H1 (cell line): Measurements from ENCODE around the gene JADE1. TPM values are rescaled to one million over a fixed set of nuclear protein-coding genes. Genes with fewer than 3 reads are reported as not detected.

ENCODE experiments used
- CTCF ChIA-PET: fragments of 300-600 bp; sonication (Branson Sonifier 250); formaldehyde crosslinking; loops from one replicate; lab custom pipeline; 2021; ENCODE audit not compliant: partially characterized antibody; lab: Charles Lee
- POLR2A ChIA-PET: fragments of 300-600 bp; sonication (Branson Sonifier 250); formaldehyde crosslinking; loops from one replicate; lab custom pipeline; 2021; ENCODE audit warnings: inconsistent platforms; ENCODE audit not compliant: partially characterized antibody; lab: Charles Lee
- DNase-seq, 2 experiments: peaks; one replicate each; pipeline versions ENCODE4 v3.0.0 to v3.0.0-alpha.2; 2010 to 2022; ENCODE audit warnings: low spot score in 2 of 2, low read depth in 1 of 2, mixed read lengths in 1 of 2
- FAIRE-seq: peaks from 2 replicates; lab custom pipeline; 2011; peaks lifted over from hg19 to GRCh38; lab: Jason Lieb, UNC
- H2AFZ ChIP-seq: 2 replicates; pipeline ENCODE4 v1.8.1; 2012; ENCODE audit warnings: low read length, inconsistent platforms
- H2AK5ac ChIP-seq: 2 replicates; pipeline ENCODE4 v1.6.1; 2013; ENCODE audit warnings: low read depth, low read length
- H2BK120ac ChIP-seq: replicated peaks from 2 replicates; pipeline ENCODE3; 2013; ENCODE audit warnings: low read depth, low read length, inconsistent platforms
- H2BK12ac ChIP-seq: 2 replicates; pipeline ENCODE4 v1.6.1; 2013; ENCODE audit warnings: low read depth, low read length
- H2BK15ac ChIP-seq: 2 replicates; pipeline ENCODE4 v1.6.1; 2013; ENCODE audit warnings: low read length
- H2BK20ac ChIP-seq: 2 replicates; pipeline ENCODE4 v1.6.1; 2013; ENCODE audit warnings: low read length
- H2BK5ac ChIP-seq: 2 replicates; pipeline ENCODE4 v1.6.1; 2013; ENCODE audit warnings: low read depth, low read length
- H3K14ac ChIP-seq: 2 replicates; pipeline ENCODE4 v1.6.1; 2013; ENCODE audit warnings: inconsistent platforms; ENCODE audit not compliant: insufficient read length
- H3K18ac ChIP-seq: 2 replicates; pipeline ENCODE4 v1.6.1; 2013; ENCODE audit warnings: low read length; ENCODE audit errors: extremely low read depth
- H3K23ac ChIP-seq: 2 replicates; pipeline ENCODE4 v1.6.1; 2013; ENCODE audit warnings: inconsistent platforms; ENCODE audit not compliant: insufficient read length
- H3K23me2 ChIP-seq: 2 replicates; pipeline ENCODE4 v1.6.1; 2013; ENCODE audit warnings: low read depth, low read length
- H3K27ac ChIP-seq: 2 replicates; pipeline ENCODE4 v1.6.1; 2011; ENCODE audit warnings: low read depth, low read length, inconsistent platforms
- H3K27me3 ChIP-seq, 4 experiments: replicated peaks in 1 of 4; 1 replicate in 1 of 4; 2 replicates in 3 of 4; pipeline versions ENCODE4 v1.6.1 to v1.8.1; 2011 to 2013; ENCODE audit warnings: low read length in 3 of 4, mild to moderate bottlenecking in 3 of 4, inconsistent platforms in 2 of 4, mixed read lengths in 2 of 4, moderate library complexity in 1 of 4; ENCODE audit not compliant: control insufficient read depth in 3 of 4, insufficient read depth in 3 of 4; ENCODE audit errors: extremely low read depth in 1 of 4
- H3K36me3 ChIP-seq, 4 experiments: 2 replicates each; pipeline versions ENCODE4 v1.6.1 to v1.8.1; 2011 to 2013; ENCODE audit warnings: mild to moderate bottlenecking in 4 of 4, low read length in 3 of 4, moderate library complexity in 2 of 4, control low read depth in 1 of 4, inconsistent platforms in 1 of 4; ENCODE audit not compliant: insufficient read depth in 4 of 4, control insufficient read depth in 2 of 4
- H3K4ac ChIP-seq: replicated peaks from 2 replicates; pipeline ENCODE3; 2013; ENCODE audit warnings: low read length, low read depth, mixed read lengths, inconsistent platforms; ENCODE audit not compliant: insufficient read length
- H3K4me1 ChIP-seq, 4 experiments: replicated peaks in 1 of 4; 1 replicate in 1 of 4; 2 replicates in 3 of 4; pipeline versions ENCODE4 v1.6.1 to v1.8.1; 2011 to 2013; ENCODE audit warnings: low read length in 3 of 4, inconsistent platforms in 2 of 4, mixed read lengths in 1 of 4; ENCODE audit not compliant: insufficient read depth in 4 of 4, control insufficient read depth in 3 of 4
- H3K4me2 ChIP-seq, 2 experiments: 2 replicates each; pipeline versions ENCODE4 v1.6.1 to v1.8.1; 2011 to 2013; ENCODE audit warnings: low read depth in 2 of 2, low read length in 2 of 2, control low read depth in 1 of 2, inconsistent platforms in 1 of 2, mild to moderate bottlenecking in 1 of 2; ENCODE audit not compliant: insufficient read depth in 1 of 2
- H3K4me3 ChIP-seq, 4 experiments: fragments of 200-600, 300-600 bp in 1 of 4; sonication (generic), shearing (Covaris generic), sonication (Bioruptor Twin) in 1 of 4; 2 replicates each; pipeline versions ENCODE4 v1.5.1 to v1.8.1; 2011 to 2016; ENCODE audit warnings: low read length in 4 of 4, low read depth in 3 of 4, control low read depth in 2 of 4, inconsistent platforms in 2 of 4, mild to moderate bottlenecking in 2 of 4, mixed read lengths in 1 of 4, moderate library complexity in 1 of 4; ENCODE audit not compliant: insufficient read depth in 2 of 4; ENCODE audit errors: extremely low read depth in 1 of 4
- H3K56ac ChIP-seq: replicated peaks from 2 replicates; pipeline ENCODE3; 2013; ENCODE audit warnings: low read depth, mild to moderate bottlenecking, mixed read lengths, low read length, inconsistent platforms; ENCODE audit not compliant: insufficient read length
- H3K79me1 ChIP-seq: 2 replicates; pipeline ENCODE4 v1.6.1; 2013; ENCODE audit warnings: low read depth, low read length, control low read depth
- H3K79me2 ChIP-seq, 2 experiments: 2 replicates each; pipeline versions ENCODE4 v1.6.1 to v1.8.1; 2012 to 2013; ENCODE audit warnings: low read length in 2 of 2, mild to moderate bottlenecking in 2 of 2, inconsistent platforms in 1 of 2; ENCODE audit not compliant: insufficient read depth in 2 of 2, control insufficient read depth in 1 of 2
- H3K9ac ChIP-seq, 4 experiments: replicated peaks in 1 of 4; 1 replicate in 1 of 4; 2 replicates in 3 of 4; pipeline versions ENCODE4 v1.6.1 to v1.8.1; 2011 to 2013; ENCODE audit warnings: low read depth in 3 of 4, low read length in 3 of 4, control low read depth in 2 of 4, mild to moderate bottlenecking in 2 of 4, moderate library complexity in 2 of 4, inconsistent platforms in 1 of 4; ENCODE audit errors: extremely low read depth in 1 of 4
- H3K9me3 ChIP-seq, 2 experiments: 2 replicates each; pipeline versions ENCODE4 v1.6.1 to v1.8.1; 2012 to 2013; ENCODE audit warnings: mild to moderate bottlenecking in 2 of 2, moderate library complexity in 2 of 2, control low read depth in 1 of 2, inconsistent platforms in 1 of 2, low read depth in 1 of 2, low read length in 1 of 2, mixed read lengths in 1 of 2; ENCODE audit not compliant: insufficient read depth in 2 of 2
- H4K20me1 ChIP-seq, 2 experiments: replicated peaks in 1 of 2; 2 replicates each; pipeline versions ENCODE3 to v1.8.1; 2011 to 2013; ENCODE audit warnings: inconsistent platforms in 2 of 2, low read length in 2 of 2, mild to moderate bottlenecking in 1 of 2; ENCODE audit not compliant: insufficient read depth in 2 of 2, control insufficient read depth in 1 of 2
- H4K5ac ChIP-seq: 2 replicates; pipeline ENCODE4 v1.6.1; 2013; ENCODE audit warnings: low read length, low read depth, mixed read lengths, inconsistent platforms; ENCODE audit not compliant: insufficient read length
- H4K8ac ChIP-seq: 2 replicates; pipeline ENCODE4 v1.8.0; 2013; ENCODE audit warnings: mild to moderate bottlenecking, moderate library complexity, low read length, inconsistent platforms; ENCODE audit not compliant: insufficient read depth; ENCODE audit errors: extremely low read depth
- H4K91ac ChIP-seq: replicated peaks from 2 replicates; pipeline ENCODE3; 2013; ENCODE audit warnings: low read length, mixed read lengths, inconsistent platforms; ENCODE audit not compliant: insufficient read length
- POLR2AphosphoS5 ChIP-seq: IDR thresholded peaks from 2 replicates; pipeline ENCODE4 v1.6.1; 2011; ENCODE audit warnings: low read depth, low read length
- SIX5 ChIP-seq: IDR thresholded peaks from 2 replicates; pipeline ENCODE4 v1.6.1; 2011; ENCODE audit warnings: mild to moderate bottlenecking, low read depth, low read length
- WGBS, 2 experiments: shearing (Covaris generic) in 1 of 2; methylation state at CpG; one replicate each; pipeline versions ENCODE4 v1.1.6 to v1.1.7; 2013 to 2015; ENCODE audit warnings: low lambda C conversion rate in 2 of 2, mixed read lengths in 2 of 2, inconsistent platforms in 1 of 2, low coverage in 1 of 2, missing lambda C conversion rate in 1 of 2; ENCODE audit not compliant: insufficient replicate concordance in 2 of 2, insufficient coverage in 1 of 2, insufficient read length in 1 of 2; ENCODE audit errors: extremely low coverage in 1 of 2, missing lambda C conversion rate in 1 of 2; 5-methylcytosine and 5-hydroxymethylcytosine counted together
- polyA plus RNA-seq, 7 experiments: library from polyadenylated mRNA; depleted of rRNA in 3 of 7; stranded (reverse) in 5 of 7; unstranded in 2 of 7; fragments of >200 nt in 5 of 7; fragments of 200-250 nt in 2 of 7; gene quantifications; 1 replicate in 5 of 7; 2 replicates in 1 of 7; 4 replicates in 1 of 7; pipeline versions ENCODE4 v1.2.1 to v1.2.3, GENCODE V29; 2011 to 2013; ENCODE audit warnings: missing spikeins in 2 of 7, mixed read lengths in 2 of 7
- total RNA-seq: library from RNA; stranded (reverse); fragmentation: NEBNext Ultra II Directional; extraction: Animal tissue kit (Norgen Biotek cat#: 25700); gene quantifications from 2 replicates; pipeline ENCODE4 v1.2.1, GENCODE V29; 2021

Gene JADE1
- total and polyA plus RNA-seq, 2 of the 8 experiments (the other 6 are each of a cell fraction or from before 2014, with no cell fraction given): 37.7 to 213 TPM

GRCh38 chr4:128858879-128859671, 49.6 kb downstream of the JADE1 start:
- Histone ChIP-seq H3K4ac (peak overlapping the region; percentile 70), H3K4me2 (no peak overlapping the region), H3K9me3 (no peaks in the 10 kb centered on the region), H3K56ac (no peak overlapping the region), H2BK5ac (no peak overlapping the region), H2AFZ (no peak overlapping the region), H3K23me2 (peaks cover 4% of the 10 kb centered on the region; the same call in 1 of the 2 replicates), H2BK12ac (no peak overlapping the region; the same call in 1 of the 2 replicates), H2AK5ac (0 out of 2 replicates have a peak overlapping the region, but pooled peaks have one; percentile 75), H3K79me2 (peaks cover 6 to 84% of the 10 kb centered on the region in 2 experiments), H4K20me1 (peaks cover 34 to 44% of the 10 kb centered on the region in 2 experiments), H3K27me3 (no peaks in the 10 kb centered on the region), H3K36me3 (peaks cover 63 to 99% (median 89%) of the 10 kb centered on the region in 4 experiments), H3K9ac (no peak overlapping the region), H3K4me3 (no peak overlapping the region), H3K23ac (no peak overlapping the region), H2BK20ac (no peak overlapping the region), H4K8ac (no peak overlapping the region), H3K4me1 (peaks cover 0 to 9% (median 2%) of the 10 kb centered on the region in 4 experiments; a peak in 5 of 7 replicates), H3K14ac (no peak overlapping the region), H3K27ac (no peak overlapping the region), H2BK120ac (no peak overlapping the region), H3K18ac (no peak overlapping the region), H2BK15ac (no peak overlapping the region), H4K5ac (no peak overlapping the region), H3K79me1 (peaks cover 13% of the 10 kb centered on the region), H4K91ac (no peak overlapping the region)
- DNase-seq (no peak), FAIRE-seq (peak; percentile 39)
- POLR2A ChIA-PET: interaction anchor here (0.9 to 12.5 kb wide), 6 partner anchors 10 to 50 kb away, joined by 3 to 204 read pairs (median 4); partner anchors contain the start of gene JADE1
- CTCF ChIA-PET: interaction anchor here (1.0 to 1.4 kb wide), 4 partner anchors 14 to 31 kb away, joined by 3 read pairs; no protein-coding TSS in a partner anchor
- WGBS, 2 experiments: 92 to 100% methylated on average over 2 to 18 of the region's 18 CpGs
- peak; percentile 91 for TF ChIP-seq POLR2AphosphoS5
- TF ChIP-seq SIX5: no peak
